GM21576 (cell line): ENCODE results near the gene FAM13A.

Experiments used
- ATAC-seq: cut with Tn5 transposase; IDR thresholded peaks from one replicate; pipeline ENCODE4 v1.9.1; 2021; ENCODE audit warnings: mild to moderate bottlenecking, moderate library complexity; ENCODE audit not compliant: unreplicated experiment

Gene FAM13A

GRCh38 chr4:88693792-88694191 is 363.2 kb downstream of the FAM13A start:
- ATAC-seq = no peak

DNA sequence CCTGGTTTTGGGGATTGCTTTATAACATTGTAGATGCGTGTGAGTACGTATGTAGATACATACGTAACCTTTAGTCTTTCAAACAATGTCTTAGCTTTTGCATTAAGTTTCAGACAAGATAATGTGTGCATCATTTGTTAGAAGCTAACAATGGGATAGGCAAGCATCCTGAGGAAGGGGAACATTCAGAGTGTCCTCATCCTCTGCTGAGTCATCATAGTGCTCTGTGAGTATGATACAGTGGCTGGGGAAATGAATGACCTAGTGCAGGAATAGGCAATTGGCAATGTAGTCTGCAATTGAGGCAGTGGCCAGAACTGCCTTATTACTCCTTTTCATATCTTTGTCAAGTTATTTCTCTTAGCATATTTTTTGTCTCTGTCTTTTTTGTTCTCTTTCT is 366.6 kb downstream of the FAM13A start:
- ATAC-seq = no peak

GRCh38 chr4:88681209-88681608 is 375.8 kb downstream of the FAM13A start:
- no peak for ATAC-seq
